ENCODE measurements around the gene GRM1.

DNA sequence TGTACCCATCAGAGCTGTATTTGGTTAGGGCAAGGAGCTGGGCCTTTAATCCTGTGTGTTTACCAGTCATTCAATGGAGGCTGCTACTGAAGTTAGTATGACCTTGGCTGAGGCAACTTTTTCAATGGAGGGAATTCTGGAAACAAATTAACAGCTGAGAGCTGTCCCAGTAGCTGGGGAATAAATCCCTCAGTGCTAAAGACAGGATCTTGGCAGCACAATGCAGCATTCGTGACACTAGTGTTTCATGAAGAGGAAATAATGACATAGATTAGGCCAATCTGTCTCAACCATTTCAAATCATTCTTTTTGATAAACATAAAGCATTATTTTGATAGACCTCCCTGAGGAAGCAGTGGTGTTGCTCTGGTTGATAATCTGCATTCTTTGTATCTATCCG is 42.9 kb downstream of the GRM1 start:
- TF ChIP-seq CTCF (IDR thresholded peaks at IDR 0.05) (no peak), POLR2A (IDR thresholded peaks at IDR 0.05) (no peak)
